ENCODE results near the gene ZFP3. TPM values are rescaled to one million over a fixed set of nuclear protein-coding genes. Genes with fewer than 3 reads are reported as not detected.
"Not testable (repeated sequence)": the region's sequence is repeated elsewhere in the genome, so short reads cannot be mapped to it uniquely, and the experiment has no call there.

Gene ZFP3
- polyA plus RNA-seq (2011; rRNA removed) (2.0 and 3.7 TPM in 2 replicates), polyA minus RNA-seq (2011; rRNA and poly(A)+ RNA removed) (2.1 and 3.1 TPM in 2 replicates)

- peak; percentile 15; the same call in 1 of the 2 replicates for TF ChIP-seq CTCF (IDR thresholded peaks at IDR 0.05; ENCODE audit: insufficient read depth, low read depth, low read length)
- no peaks in the 10 kb centered on the region; the same call in 1 of the 2 replicates for H3K27me3 ChIP-seq (ENCODE audit: control insufficient read depth, insufficient read depth, low read length)
- DNase-seq (ENCODE audit: low read depth), result peak; percentile 23
- ChIA-PET CTCF (interaction anchor here (0.7 to 1.1 kb wide), 2 partner anchors 29 to 48 kb away, joined by 3 read pairs; no protein-coding TSS in a partner anchor), POLR2A (no interaction called here)
- 0 out of 2 replicates have a peak, but pooled peaks cover 2% of the 10 kb centered on the region for H3K36me3 ChIP-seq (ENCODE audit: control insufficient read depth, insufficient read depth, low read length)
- H3K4me3 ChIP-seq (ENCODE audit: low read depth, low read length), result peak within 1 kb of the TSS; percentile 58
Observed at GRCh38 chr17:5078106-5079028, at the start of gene ZFP3. TSS of gene ZFP3 (plus strand) at chr17:5078467. CDS start at chr17:5091505, 13,038 bp downstream.

DNA sequence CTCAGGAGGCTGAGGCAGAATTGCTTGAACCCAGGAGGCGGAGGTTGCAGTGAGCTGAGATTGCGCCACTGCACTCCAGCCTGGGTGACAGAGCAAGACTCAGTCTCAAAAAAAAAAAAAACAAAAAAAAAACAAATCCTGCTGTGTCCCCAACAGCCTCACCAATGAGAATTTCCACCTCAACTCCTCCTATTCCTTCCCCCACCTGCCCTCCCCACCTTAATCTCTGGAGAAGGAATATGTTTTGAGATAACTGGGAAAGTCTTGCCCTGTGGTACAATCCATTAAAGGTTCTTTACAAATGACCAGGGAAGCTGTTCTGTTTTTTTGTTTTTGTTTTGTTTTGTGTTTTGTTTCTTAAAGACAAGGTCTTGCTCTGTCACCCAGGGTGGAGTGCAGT is 48.1 kb upstream of the ZFP3 start:
- DNase-seq (ENCODE audit: low read depth); H3K36me3 ChIP-seq (ENCODE audit: control insufficient read depth, insufficient read depth, low read length); H3K4me3 ChIP-seq (ENCODE audit: low read depth, low read length); H3K27me3 ChIP-seq (ENCODE audit: control insufficient read depth, insufficient read depth, low read length): not testable (repeated sequence)
- CTCF ChIA-PET, result interaction anchor here (0.8 to 6.9 kb wide), 13 partner anchors 9 to 121 kb away, joined by 3 to 73 read pairs (median 4); partner anchors contain the start of gene ZFP3
- POLR2A ChIA-PET, result interaction anchor here (0.7 kb wide), 1 partner anchor 242 kb away, joined by 10 read pairs; no protein-coding TSS in a partner anchor

- ChIA-PET POLR2A (no interaction called here), CTCF (interaction anchor here (0.8 to 6.9 kb wide), 10 partner anchors 11 to 122 kb away, joined by 3 to 73 read pairs (median 4); no protein-coding TSS in a partner anchor)
- Histone ChIP-seq H3K27me3 (ENCODE audit: control insufficient read depth, insufficient read depth, low read length) (0 out of 2 replicates have a peak, but pooled peaks cover 6% of the 10 kb centered on the region), H3K4me3 (ENCODE audit: low read depth, low read length) (peak overlapping the region; percentile 36), H3K36me3 (ENCODE audit: control insufficient read depth, insufficient read depth, low read length) (no peaks in the 10 kb centered on the region)
- no peak for DNase-seq (ENCODE audit: low read depth)
- TF ChIP-seq CTCF (IDR thresholded peaks at IDR 0.05; ENCODE audit: insufficient read depth, low read depth, low read length), result peak; percentile 86
Observed at GRCh38 chr17:5031365-5032082, 46.7 kb upstream of the ZFP3 start.

DNA sequence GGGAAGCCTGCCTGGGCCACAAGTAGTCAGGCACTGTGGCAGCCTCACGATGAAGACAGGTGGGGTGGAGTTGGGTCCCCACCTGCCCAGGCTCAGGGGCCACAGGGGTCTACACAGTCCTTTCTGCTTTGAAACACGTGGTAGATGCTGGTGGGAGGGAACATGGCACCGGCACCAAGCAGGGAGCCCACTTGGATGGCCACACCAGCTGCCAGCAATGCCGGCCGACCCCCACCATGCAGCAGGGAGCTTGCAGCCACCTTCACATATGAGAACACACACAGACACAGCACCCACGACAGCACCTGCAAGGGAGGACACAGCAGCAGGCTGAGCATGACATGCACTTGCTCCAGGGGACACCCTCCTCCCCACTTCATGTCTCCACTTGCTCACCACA is 45.4 kb upstream of the ZFP3 start:
- POLR2A ChIA-PET, result no interaction called here
- Histone ChIP-seq H3K4me3 (ENCODE audit: low read depth, low read length) (no peak overlapping the region), H3K27me3 (ENCODE audit: control insufficient read depth, insufficient read depth, low read length) (0 out of 2 replicates have a peak, but pooled peaks cover 6% of the 10 kb centered on the region), H3K36me3 (ENCODE audit: control insufficient read depth, insufficient read depth, low read length) (no peaks in the 10 kb centered on the region)
- TF ChIP-seq CTCF (IDR thresholded peaks at IDR 0.05; ENCODE audit: insufficient read depth, low read depth, low read length), result no peak
- CTCF ChIA-PET, result interaction anchor here (0.6 to 6.9 kb wide), 3 partner anchors 20 to 481 kb away, joined by 3 to 73 read pairs (median 7); no protein-coding TSS in a partner anchor
- no peak for DNase-seq (ENCODE audit: low read depth)

GRCh38 chr17:5033352-5034015 is 44.8 kb upstream of the ZFP3 start:
- DNase-seq (ENCODE audit: low read depth), result no peak
- Histone ChIP-seq H3K4me3 (ENCODE audit: low read depth, low read length) (no peak overlapping the region), H3K36me3 (ENCODE audit: control insufficient read depth, insufficient read depth, low read length) (no peaks in the 10 kb centered on the region), H3K27me3 (ENCODE audit: control insufficient read depth, insufficient read depth, low read length) (0 out of 2 replicates have a peak, but pooled peaks cover 6% of the 10 kb centered on the region)
- POLR2A ChIA-PET, result no interaction called here
- CTCF ChIA-PET, result interaction anchor here (0.6 to 3.5 kb wide), 3 partner anchors 8 to 482 kb away, joined by 3 to 27 read pairs (median 3); no protein-coding TSS in a partner anchor
- no peak for TF ChIP-seq CTCF (IDR thresholded peaks at IDR 0.05; ENCODE audit: insufficient read depth, low read depth, low read length)

Data from BJ (cell line).